GM19043 (cell line): ENCODE results near the gene CELF4.

Source experiments
- ATAC-seq: cut with Tn5 transposase; IDR thresholded peaks from one replicate; pipeline ENCODE4 v1.9.1; 2021; ENCODE audit warnings: low read depth; ENCODE audit not compliant: unreplicated experiment

CELF4 gene

GRCh38 chr18:37422596-37422995 is 143.0 kb downstream of the CELF4 start:
- no peak for ATAC-seq

GRCh38 chr18:37422116-37422515 is 143.5 kb downstream of the CELF4 start:
- ATAC-seq, result no peak

GRCh38 chr18:37421341-37422077 is 144.1 kb downstream of the CELF4 start:
- no peak for ATAC-seq

GRCh38 chr18:37420315-37420880 is 145.2 kb downstream of the CELF4 start:
- ATAC-seq, result no peak

- ATAC-seq, result no peak
Measured at GRCh38 chr18:37419866-37420265, 145.7 kb downstream of the CELF4 start.

DNA sequence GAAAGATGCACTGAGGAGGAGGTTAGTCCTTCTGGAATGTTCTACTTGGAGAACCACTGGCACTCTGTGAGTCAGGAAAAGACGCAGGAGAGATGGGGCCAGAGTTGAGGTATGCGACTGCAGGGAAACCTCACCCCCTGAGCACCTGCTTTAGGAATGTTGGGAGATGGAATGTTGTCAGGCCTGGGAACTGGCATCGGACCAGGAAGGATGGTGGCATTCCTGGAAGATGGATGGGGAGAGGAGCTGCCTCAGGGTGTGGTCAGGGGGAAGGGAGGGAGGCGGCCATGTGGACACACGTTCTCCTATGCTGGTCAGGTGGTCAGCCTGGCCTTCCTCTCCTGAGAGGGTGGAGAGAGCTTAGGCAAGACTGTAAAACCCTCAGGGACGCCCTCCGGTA is 146.3 kb downstream of the CELF4 start:
- no peak for ATAC-seq

DNA sequence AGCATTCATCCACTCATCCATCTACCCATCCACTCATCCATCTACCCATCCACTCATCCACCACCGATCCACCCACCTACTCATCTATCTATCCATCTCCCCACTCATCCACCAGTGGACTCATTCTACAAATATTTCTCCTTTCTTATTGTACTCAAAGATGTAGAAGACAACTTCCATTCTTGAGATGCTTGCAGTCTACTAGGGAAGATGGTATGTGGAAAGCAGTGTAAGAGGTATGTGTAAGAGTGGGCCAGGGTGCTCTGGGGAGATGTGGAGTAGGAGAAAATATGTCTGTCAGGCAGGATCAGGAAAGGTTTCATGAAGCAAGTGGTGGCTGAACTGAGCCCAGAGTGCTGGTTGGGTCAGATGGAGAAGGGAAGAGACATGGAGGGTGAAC is 150.8 kb downstream of the CELF4 start:
- no peak for ATAC-seq

- ATAC-seq, result no peak
Measured at GRCh38 chr18:37412829-37413228, 152.8 kb downstream of the CELF4 start.

GRCh38 chr18:37412333-37412732 is 153.3 kb downstream of the CELF4 start:
- ATAC-seq, result no peak

DNA sequence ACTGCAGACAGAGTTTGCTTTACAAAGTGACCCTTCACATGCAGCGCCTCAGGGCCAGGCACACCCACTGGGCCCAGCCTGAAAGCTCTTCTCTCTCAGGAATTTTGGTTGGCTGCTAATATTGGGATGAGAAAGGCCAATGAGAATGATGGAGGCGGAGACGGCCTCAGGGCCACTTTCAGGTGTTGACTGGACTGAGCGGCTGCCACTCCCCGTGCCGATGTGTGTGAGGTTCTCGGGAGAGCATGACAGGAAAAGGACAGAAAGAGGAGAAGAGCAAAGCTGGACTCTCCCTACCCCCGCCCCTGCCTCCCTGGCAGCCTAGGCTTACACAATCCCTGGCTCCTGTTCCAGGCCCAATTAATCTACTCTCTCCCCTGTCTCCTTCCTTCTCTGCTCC is 155.7 kb downstream of the CELF4 start:
- no peak for ATAC-seq

GRCh38 chr18:37408676-37409265 is 156.8 kb downstream of the CELF4 start:
- ATAC-seq, result no peak

DNA sequence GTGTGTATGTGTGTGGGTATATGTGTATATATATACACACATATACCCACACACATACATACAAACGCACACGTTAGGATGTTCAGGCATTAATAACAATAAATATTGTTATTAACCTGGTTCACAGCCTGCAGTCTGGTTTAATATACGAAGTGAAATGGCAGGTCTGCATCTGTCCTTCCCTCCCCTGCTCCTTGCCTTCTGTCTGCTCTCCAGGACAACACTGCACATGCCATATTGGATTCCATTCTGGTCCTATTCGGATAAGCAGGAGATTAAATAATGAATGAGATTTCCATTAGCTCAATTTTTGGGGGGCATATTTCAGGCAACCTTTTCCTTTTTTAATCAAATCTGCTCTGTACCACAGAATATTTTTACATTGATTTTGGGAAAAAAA is 158.0 kb downstream of the CELF4 start:
- no peak for ATAC-seq

GRCh38 chr18:37405772-37406171 is 159.8 kb downstream of the CELF4 start:
- ATAC-seq, result no peak

- ATAC-seq, result no peak
Measured at GRCh38 chr18:37405229-37405628, 160.4 kb downstream of the CELF4 start.

DNA sequence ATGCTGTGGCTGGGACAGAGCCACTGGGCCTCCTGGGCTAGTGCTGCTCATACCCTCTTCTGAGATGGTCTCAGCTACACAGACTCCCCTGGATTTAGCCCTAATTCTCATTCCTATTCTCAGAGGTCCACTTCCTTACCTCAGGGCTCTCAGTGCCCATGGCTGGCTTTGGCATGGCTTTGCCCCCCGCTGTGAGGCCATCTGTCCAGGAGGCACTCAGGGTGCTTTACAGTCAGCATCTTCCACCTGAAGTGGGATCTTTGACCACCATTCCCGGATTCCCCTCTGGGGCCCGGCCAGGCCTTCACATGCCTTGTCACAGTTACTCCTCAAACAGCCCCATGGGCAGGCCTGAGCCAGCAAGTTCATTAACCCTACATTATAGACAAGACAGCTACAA is 161.8 kb downstream of the CELF4 start:
- no peak for ATAC-seq

GRCh38 chr18:37403100-37403781 is 162.4 kb downstream of the CELF4 start:
- no peak for ATAC-seq

- no peak for ATAC-seq
Measured at GRCh38 chr18:37402735-37403099, 162.9 kb downstream of the CELF4 start.

- no peak for ATAC-seq
Measured at GRCh38 chr18:37400802-37401201, 164.8 kb downstream of the CELF4 start.

GRCh38 chr18:37398248-37398920 is 167.2 kb downstream of the CELF4 start:
- ATAC-seq, result no peak

DNA sequence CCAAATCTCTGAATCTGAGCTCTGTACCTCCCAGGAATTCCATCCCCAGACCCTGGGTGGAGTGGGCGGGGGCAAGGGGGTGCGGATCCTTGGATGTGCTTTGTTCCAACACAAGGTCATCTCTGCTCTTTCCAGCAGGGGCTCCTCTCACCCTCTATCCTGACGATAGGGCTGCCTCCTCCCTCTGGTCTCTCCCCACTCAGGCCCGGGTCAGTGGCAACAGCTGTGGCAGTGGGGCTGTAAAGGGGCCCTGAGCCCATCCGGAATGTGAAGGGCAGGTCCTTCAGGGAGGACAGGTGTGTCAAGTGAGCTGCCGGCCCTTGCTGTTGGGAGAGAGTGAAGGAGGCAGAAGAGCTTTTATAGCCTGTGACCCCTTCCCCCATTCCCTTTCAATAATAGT is 167.8 kb downstream of the CELF4 start:
- ATAC-seq, result no peak
